Measurements from ENCODE around the gene RAVER1.

Gene RAVER1

DNA sequence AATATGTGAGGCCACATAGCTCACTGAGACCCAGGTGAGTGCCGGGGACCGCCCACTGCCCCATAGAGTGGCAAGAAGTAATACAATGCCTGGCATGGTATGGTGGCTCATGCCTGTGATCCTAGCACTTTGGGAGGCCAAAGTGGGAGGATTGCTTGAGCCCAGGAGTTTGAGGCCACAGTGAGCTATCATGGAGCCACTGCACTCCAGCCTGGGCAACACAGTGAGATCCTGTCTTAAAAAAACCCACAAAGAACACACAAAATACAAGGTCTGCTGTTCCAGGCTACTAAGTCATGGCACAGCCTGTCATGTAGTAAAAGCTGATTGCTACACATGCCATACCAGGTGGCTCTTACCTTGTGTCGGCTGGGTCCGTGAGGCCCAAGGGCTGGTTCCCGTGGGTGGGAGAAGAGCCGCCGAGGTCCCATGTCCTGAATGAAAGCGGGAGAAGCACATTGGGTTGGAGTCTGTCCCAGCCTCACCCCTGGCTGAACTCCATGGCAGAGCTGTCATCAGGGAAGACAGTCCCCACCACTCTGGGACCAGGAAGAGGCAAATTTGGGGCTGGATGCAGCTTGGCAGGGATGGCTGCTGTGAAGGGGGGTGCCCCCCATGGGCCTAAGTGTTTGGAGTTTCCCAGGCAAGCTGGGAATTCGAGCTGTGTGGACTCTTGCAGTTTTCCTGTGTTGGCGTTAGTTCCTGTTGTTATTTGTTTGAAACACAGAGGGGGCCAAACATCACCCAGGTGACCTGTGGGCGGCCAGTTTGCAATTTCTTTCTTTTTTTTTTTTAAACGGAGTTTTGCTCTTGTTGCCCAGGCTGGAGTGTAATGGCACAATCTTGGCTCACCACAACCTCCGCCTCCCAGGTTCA is 14.3 kb downstream of the RAVER1 start:
- no peak for DNase-seq (ENCODE audit: low spot score)

DNA sequence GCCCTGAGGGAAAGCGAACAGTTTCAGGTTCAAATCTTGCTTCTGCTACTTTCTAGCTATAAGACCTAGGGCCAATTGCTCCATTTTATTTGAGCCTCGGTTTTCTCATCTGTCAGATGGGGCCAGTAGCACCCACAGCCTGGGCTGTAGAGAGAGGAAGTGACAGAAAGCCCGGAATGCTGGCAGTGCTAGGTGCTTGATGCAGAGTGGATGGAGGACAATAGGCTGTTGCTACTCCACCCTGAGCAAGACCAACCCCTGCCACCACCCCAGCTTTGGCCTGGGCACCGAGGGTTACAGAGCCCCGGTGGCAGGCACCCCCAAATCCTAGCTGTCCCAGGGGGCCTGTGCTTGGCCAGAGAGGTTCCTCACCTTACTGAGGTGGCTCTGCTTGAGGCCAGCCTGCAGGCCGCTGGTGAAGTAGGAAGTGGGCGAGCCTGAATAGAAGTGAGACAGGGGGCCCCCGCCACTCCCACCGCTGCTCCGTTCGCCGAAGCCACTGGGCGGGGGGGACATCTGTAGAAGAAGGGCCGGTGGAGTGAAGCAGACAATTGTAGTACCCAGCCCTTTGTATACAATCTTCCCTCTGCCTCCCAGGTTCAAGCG is 15.4 kb downstream of the RAVER1 start:
- DNase-seq (ENCODE audit: low spot score), result no peak

DNA sequence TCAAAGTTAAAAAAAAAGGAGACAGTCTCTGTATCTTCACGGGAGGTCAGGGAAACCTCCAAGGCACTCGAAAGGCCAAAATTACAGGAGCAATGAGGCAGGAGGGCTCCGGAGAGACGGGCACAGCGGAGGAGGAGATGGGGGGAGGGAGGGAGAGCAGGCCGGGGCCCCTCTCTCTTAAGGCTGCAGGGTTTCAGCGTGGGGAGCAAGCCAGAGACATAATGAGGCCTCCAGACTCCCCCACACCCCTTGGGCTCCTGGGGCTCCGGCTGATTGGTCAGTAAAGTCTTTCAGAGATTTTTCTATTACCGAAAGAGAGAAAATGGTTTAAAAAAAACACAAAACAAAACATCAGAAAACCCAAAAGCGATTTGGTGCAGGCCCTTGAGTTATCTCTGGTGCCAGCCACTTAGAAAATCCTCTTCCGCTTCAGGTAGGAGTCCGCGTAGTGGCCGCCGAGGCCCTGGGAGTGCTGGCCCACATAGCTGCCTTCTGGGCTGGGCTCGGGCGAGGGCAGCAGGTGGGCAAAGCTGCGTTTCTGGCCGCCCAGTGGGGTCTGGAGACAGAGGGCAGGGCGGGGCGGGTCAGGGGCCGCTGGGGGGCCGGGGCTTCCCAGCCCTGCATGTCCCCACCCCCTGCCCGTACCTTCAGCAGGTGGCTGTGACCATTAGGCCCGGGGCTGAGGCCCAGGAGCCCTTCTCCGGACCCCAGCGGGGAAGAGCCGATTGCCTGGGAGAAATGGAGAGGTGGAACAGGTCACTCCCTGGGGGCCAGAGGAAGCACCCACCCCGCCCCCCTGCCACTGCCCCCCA is 16.1 kb downstream of the RAVER1 start:
- no peak for DNase-seq (ENCODE audit: low spot score)

DNA sequence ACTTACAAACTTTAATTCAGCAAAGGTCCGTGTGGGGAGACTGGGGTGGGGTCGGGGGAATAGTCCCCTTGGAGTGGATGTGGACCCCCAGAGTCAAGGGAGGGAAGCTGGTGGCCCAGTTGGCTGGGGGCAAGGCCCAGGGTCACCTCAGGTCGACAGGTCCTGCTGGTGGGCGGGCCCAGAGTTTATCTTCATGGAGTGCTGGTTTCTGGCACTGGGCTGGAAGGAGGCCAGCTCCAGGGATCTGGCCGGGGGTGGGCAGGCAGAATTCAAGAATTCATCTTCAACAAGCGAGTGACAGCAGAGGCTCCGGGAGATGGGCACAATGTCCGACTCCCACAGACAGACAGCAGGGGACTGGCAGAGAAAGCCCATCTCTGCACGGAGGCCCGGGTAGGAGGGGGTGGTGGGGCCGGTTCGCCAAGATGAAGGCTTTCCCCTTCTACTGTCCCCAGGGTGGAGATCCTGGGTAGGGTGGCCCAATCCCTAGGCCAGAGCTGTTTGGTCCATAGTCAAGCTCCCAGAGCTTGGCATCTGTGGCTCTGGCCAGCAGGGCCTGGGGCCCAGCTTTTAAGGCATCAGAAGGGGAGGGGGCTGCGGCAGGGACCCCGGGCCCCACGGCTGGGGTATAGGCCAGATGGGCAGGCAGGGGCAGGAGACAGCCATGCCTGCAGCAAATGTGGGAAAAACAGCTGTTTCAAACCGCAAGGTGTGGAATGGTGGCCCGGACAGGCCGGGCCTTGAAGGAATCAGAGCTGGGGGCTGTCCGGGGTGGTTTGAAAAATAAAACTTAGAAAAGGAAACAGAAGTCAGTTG is 16.9 kb downstream of the RAVER1 start:
- DNase-seq (ENCODE audit: low spot score), result no peak

DNA sequence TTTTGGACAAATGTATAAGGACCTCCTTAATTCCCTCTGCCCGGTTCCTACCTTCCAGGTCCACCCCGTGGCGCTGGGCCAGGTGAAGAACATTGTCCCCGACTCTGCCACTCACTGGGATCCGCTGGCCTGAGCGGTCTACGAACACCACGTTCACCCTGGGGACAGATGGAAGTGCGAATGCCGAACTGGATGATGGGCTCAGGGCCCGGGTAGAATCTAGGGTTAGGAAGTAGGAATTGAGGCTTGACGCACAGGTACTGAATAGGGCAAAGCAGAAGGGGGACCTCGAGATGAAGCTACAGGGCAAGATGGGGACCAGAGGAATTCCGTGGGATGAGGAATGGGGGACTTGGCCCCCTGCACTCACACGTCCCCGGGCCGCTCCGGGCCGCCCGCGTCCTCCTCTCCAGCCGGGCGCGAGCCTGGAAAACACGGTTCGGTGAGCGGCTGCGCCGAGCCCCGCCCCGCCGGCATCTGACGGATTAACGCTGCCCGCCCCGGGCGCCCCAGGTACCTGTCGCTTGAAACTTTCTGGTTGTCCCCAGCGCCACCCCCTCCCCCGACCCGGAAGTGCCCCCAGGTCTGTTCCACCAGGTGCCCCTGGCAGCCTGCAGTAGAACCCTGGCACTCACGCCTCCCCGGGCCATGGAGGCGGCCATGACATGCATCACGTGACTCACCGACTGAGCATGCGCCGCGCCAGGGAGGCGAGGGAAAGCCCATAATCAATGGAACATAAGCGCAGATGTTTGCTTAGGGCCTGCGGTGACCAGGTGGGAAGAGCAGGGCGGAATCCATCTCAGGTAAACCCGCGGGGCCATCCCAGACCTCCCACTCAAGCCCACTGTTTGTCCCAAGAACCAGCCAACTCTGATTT is 17.8 kb downstream of the RAVER1 start, which contains the start of gene FDX2:
TSS of gene FDX2 (minus strand) at position 681 of the 880 bp plus-strand sequence. CDS start at position 662, 19 bp downstream.
- DNase-seq (ENCODE audit: low spot score), result peak; percentile 85

DNA sequence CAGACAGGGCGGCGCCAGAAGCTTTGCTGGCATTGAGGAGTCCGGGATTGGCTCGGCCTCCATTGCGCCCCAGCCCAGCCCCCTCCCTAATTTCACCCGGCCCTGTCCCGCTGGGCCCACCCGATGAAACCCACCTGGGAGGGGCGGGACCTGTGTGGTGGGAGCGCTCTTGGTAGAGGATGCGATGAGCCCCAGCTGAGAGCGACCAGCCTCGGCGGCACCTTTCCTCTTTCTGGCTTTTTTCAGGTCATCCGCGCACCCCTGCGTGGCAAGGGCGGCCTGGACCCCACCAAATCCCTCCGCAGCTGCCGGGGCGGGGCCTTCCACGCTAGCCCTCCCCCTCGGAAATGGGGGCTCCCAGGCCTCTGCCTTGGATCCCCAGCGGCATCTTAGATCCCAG is 23.9 kb downstream of the RAVER1 start, which contains the start of gene ZGLP1:
TSS of gene ZGLP1 (minus strand) at position 393 of the 400 bp plus-strand sequence.
- no peak for DNase-seq (ENCODE audit: low spot score)

DNA sequence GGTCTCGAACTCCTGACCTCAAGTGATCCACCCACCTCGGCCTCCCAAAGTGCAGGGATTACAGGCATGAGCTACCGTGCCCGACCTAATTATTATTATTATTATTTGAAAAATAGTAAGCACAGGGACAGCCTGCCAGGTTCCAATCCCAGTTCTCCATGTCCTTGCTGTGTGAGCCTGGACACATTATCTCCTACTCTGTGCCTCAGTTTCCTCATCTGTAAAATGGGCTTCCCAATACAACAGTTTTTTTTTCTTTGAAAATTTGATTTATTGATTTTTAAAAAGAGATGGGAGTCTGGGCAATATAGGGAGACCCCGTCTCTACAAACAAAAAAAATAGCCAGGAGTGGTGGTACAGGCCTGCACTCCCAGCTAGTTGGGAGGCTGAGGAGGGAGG is 27.0 kb downstream of the RAVER1 start:
- DNase-seq (ENCODE audit: low spot score), result no peak

DNA sequence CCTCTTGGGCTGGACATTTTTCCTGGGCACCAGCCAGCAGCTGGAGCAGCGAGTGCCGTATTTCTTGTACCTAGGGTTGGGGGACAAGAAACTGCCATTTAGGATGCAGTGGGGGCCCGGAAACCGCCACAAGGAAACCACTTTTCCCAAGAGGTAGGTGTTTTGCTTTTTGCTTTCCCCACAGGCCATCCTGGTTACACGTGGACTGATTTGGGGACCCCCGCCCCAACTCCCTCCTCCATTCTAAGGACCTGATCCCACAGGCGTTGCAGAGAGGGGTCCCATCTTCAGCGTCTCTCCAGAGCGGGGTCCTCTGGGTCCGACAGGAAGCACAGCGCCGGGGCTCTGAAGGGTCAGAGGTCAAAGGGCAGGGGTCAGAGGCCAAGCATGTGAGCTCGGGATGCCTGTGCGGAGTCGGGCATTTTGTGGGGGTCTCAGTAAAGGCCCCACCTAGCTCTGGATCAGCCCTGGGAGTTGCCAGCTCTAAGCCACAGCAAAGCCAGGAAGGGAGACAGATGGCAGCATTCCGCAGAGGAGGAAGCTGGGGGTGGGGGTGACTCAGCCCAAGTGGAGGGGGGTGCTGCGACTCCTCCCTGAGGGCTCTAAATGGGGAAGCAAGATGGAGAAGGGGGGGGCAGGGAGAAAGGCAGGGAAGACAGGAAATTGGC is 28.1 kb downstream of the RAVER1 start:
- DNase-seq (ENCODE audit: low spot score), result no peak

DNA sequence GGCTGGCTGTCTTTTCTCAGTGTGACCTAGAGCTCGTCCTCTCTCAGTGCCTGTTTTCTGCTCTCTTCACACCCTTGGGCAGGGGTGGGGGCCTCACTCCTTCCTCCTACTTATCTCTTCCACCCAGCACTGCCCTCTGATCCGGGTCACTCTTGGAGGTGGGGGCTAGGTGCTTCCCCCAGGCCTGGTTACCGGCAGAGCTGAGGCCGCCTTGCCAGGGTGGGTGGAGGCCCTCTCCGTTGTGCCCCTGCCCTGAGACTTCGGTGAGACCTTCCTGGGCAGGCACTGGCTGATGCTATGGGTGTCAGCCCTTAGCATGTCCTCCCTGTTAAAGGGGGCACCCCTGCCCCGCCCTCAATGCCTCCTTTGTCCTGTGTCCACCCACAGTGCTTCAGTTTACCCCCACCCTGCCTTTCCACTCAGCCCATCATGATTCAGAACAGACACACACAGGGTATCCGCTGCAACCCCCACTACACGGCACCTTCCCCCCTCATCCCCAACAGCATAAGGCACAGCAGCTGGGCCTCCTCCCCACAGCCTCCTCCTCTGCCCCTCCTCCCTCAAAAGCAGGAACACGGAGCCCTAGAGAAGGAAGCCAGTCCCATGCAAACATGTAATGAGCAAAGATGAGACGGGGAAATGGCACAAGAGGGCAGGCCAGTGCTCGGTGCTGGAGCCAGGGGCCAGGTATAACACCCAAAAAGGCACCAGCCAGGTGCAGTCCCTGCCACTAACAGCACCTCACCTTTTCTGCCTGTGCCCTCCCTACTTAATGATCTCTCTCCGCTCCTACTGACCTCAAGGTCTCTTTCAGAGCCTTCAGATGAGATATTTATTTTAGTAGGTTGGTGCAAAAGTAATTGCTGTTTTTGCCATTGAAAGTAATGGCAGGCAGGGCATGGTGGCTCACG is 33.5 kb downstream of the RAVER1 start:
- DNase-seq (ENCODE audit: low spot score), result no peak

DNA sequence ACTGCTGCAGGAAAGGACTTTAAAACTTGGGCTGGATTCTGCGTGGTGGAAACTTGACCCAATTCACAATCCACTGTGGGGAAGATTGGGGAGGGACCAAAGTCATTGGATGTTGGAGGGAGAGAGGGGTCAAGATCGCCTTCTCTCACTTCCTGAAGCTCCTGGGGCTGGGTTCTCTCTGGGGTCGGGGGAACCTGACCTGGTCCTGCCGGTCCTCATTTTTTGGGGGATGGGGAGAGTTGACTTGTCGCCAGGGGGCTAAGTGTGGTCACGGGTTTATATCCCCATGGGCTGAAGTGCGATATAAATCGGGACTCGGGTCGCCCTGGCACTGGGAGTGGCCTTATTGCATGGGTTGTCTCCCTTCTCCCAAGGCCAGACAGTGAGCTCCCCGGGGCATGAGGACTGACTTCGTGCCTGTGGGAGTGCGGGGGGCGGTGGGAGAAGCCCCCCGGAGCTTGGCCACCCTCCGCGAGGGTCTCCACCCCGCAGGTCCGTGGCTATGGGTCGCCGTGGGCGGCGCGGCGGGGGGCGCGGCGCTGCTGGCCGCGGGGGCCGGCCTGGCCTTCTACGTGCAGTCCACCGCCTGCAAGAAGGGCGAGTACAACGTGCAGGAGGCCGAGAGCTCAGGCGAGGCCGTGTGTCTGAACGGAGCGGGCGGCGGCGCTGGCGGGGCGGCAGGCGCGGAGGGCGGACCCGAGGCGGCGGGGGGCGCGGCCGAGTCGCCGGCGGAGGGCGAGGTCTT is 37.3 kb downstream of the RAVER1 start:
- no peak for DNase-seq (ENCODE audit: low spot score)

DNA sequence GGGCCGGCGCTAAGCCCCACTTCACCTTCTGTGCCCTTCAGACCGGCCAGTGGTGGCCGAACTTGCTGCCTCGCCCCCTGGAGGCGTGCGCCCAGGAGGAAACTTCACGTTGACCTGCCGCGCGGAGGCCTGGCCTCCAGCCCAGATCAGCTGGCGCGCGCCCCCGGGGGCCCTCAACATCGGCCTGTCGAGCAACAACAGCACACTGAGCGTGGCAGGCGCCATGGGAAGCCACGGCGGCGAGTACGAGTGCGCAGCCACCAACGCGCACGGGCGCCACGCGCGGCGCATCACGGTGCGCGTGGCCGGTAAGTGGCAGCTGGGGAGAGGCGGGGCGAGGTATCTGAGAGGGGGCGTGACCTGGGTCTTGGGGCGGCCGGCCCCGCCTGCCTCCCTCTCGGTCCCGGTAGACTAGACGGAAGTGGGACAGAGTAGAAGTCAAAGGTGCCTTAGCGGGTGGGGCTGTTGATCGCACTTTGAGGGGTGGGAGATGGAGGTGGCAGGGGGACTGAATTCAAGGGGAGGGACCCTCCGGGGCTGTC is 38.0 kb downstream of the RAVER1 start:
- no peak for DNase-seq (ENCODE audit: low spot score)

DNA sequence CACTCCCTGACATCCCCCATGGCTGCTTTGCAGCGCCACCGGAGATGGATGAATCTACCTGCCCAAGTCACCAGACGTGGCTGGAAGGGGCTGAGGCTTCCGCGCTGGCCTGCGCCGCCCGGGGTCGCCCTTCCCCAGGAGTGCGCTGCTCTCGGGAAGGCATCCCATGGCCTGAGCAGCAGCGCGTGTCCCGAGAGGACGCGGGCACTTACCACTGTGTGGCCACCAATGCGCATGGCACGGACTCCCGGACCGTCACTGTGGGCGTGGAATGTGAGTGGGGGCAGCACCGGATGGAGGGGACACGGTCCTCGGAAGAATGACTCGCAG is 39.0 kb downstream of the RAVER1 start:
- DNase-seq (ENCODE audit: low spot score), result no peak

DNA sequence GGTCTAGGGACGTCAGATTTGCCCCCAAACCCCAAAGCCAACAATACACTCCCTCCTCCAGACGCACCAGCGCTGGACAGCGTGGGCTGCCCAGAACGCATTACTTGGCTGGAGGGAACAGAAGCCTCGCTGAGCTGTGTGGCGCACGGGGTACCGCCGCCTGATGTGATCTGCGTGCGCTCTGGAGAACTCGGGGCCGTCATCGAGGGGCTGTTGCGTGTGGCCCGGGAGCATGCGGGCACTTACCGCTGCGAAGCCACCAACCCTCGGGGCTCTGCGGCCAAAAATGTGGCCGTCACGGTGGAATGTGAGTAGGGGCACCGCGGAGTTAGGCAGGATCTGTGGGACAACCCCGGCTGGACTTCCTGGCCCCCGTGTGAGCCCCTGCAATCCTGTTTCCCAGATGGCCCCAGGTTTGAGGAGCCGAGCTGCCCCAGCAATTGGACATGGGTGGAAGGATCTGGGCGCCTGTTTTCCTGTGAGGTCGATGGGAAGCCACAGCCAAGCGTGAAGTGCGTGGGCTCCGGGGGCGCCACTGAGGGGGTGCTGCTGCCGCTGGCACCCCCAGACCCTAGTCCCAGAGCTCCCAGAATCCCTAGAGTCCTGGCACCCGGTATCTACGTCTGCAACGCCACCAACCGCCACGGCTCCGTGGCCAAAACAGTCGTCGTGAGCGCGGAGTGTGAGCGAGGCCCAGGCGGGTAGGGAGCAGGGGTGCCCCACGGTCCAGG is 39.5 kb downstream of the RAVER1 start:
- DNase-seq (ENCODE audit: low spot score), result no peak

DNA sequence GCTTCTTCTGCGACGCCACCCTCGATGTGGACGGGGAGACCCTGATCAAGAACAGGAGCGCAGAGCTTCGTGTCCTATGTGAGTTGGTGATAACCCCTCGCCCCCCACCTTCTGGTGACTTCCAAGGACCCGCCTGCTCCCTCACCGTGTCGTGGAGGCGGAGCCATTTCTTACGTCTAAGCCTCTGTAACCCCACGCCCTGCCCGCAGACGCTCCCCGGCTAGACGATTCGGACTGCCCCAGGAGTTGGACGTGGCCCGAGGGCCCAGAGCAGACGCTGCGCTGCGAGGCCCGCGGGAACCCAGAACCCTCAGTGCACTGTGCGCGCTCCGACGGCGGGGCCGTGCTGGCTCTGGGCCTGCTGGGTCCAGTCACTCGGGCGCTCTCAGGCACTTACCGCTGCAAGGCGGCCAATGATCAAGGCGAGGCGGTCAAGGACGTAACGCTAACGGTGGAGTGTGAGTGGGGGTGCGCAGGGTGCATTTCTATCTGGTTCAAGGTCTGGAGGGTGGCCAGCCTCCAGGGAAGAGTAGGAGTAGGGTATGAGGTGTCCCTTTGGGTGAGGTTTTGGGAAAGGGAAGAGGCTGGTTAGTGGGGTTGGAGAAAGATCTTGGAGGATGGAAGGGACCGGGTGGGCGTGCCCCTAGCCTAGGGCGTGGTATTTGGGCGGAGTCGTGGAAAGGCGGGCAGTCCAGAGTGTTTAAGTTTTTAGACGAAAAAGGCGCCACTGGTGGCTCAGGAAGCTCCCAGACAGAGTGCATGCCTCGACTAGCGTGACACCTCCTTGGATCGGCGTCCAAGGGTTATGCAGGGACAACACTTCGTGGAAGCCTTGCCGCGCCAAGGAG is 40.3 kb downstream of the RAVER1 start:
- no peak for DNase-seq (ENCODE audit: low spot score)

DNA sequence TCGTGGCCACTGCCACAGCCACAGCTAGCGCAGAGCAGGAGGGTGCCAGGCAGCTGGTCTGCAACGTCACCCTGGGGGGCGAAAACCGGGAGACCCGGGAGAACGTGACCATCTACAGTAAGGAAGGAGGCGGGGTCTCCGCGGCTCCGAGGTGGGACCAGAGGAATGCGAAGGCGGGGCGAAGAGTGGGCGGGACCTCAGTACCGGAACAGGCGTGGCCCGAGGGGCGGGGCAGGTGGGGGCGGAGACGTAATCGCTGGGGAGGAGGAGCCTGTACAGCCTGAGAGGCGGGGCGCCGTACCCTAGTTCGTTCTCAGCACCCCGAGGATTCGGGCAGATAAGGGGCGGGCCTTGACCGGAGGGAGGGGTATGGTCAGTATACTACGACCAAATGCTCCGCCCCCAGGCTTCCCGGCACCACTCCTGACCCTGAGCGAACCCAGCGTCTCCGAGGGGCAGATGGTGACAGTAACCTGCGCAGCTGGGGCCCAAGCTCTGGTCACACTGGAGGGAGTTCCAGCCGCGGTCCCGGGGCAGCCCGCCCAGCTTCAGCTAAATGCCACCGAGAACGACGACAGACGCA is 41.0 kb downstream of the RAVER1 start:
- peak; percentile 59 for DNase-seq (ENCODE audit: low spot score)

All from SK-N-DZ (cell line).